CD8-positive, alpha-beta memory T cell (primary cell): ENCODE data around the gene ADAMTSL4. TPM values are rescaled to one million over a fixed set of nuclear protein-coding genes. Genes with fewer than 3 reads are reported as not detected.

Experiments used
- CTCF ChIA-PET: fragments of 350-600 bp; sonication (Branson Sonifier 250); formaldehyde crosslinking; loops from one replicate; lab custom pipeline; 2021; ENCODE audit warnings: antibody characterized with exemption; lab: Charles Lee
- POLR2A ChIA-PET: fragments of 350-600 bp; sonication (Branson Sonifier 250); formaldehyde crosslinking; loops from one replicate; lab custom pipeline; 2021; ENCODE audit warnings: antibody characterized with exemption; lab: Charles Lee
- DNase-seq, 5 donors: peaks; one replicate each; pipeline versions ENCODE4 v3.0.0 to v3.0.0-alpha.2; 2020 to 2022; ENCODE audit warnings: mixed read lengths in 1 of 5
- H3K27ac ChIP-seq: one replicate; pipeline ENCODE4 v1.7.0; 2013; ENCODE audit warnings: low read depth, mild to moderate bottlenecking, low read length, moderate library complexity
- H3K27me3 ChIP-seq: 2 replicates; pipeline ENCODE4 v1.7.0; 2013; ENCODE audit warnings: low read length, mild to moderate bottlenecking; ENCODE audit not compliant: insufficient read depth, poor library complexity, severe bottlenecking
- H3K36me3 ChIP-seq: 2 replicates; pipeline ENCODE4 v1.7.0; 2013; ENCODE audit warnings: mild to moderate bottlenecking, low read length, moderate library complexity; ENCODE audit not compliant: insufficient read depth
- H3K4me1 ChIP-seq: 2 replicates; pipeline ENCODE4 v1.7.0; 2013; ENCODE audit warnings: mild to moderate bottlenecking, low read length, moderate library complexity; ENCODE audit not compliant: insufficient read depth
- H3K4me3 ChIP-seq: 2 replicates; pipeline ENCODE4 v1.7.0; 2013; ENCODE audit warnings: mild to moderate bottlenecking, low read length
- H3K9me3 ChIP-seq: 2 replicates; pipeline ENCODE4 v1.7.0; 2013; ENCODE audit warnings: mild to moderate bottlenecking, low read length
- H3K27ac Mint-ChIP-seq, 8 donors: one replicate each; pipeline ENCODE4 v1.8.0; 2020 to 2021; ENCODE audit warnings: mixed read lengths in 8 of 8, mild to moderate bottlenecking in 6 of 8, inconsistent platforms in 3 of 8, moderate library complexity in 3 of 8
- H3K27me3 Mint-ChIP-seq, 2 donors: one replicate each; pipeline ENCODE4 v1.8.0; 2020 to 2021; ENCODE audit warnings: mixed read lengths in 2 of 2, mild to moderate bottlenecking in 1 of 2, moderate library complexity in 1 of 2
- H3K36me3 Mint-ChIP-seq, 3 donors: one replicate each; pipeline ENCODE4 v1.8.0; 2020 to 2021; ENCODE audit warnings: mixed read lengths in 3 of 3, inconsistent platforms in 1 of 3, mild to moderate bottlenecking in 1 of 3
- H3K4me1 Mint-ChIP-seq, 3 donors: one replicate each; pipeline ENCODE4 v1.8.0; 2020 to 2021; ENCODE audit warnings: mixed read lengths in 3 of 3, inconsistent platforms in 1 of 3, mild to moderate bottlenecking in 1 of 3
- H3K4me3 Mint-ChIP-seq, 7 donors: one replicate each; pipeline ENCODE4 v1.8.0; 2020 to 2021; ENCODE audit warnings: mixed read lengths in 7 of 7, mild to moderate bottlenecking in 6 of 7, moderate library complexity in 4 of 7, inconsistent platforms in 2 of 7
- H3K9me3 Mint-ChIP-seq, 5 donors: one replicate each; pipeline ENCODE4 v1.8.0; 2020 to 2022; ENCODE audit warnings: mixed read lengths in 5 of 5, mild to moderate bottlenecking in 3 of 5, moderate library complexity in 2 of 5, inconsistent platforms in 1 of 5
- polyA plus RNA-seq: library from polyadenylated mRNA; unstranded; fragments of 300-500 nt; fragmentation: Illumina TruSeq; gene quantifications from one replicate; pipeline ENCODE4 v1.2.3, GENCODE V29; 2021
- total RNA-seq, 2 experiments: library from RNA; stranded (reverse); gene quantifications; one replicate each; pipeline ENCODE4 v1.2.3, GENCODE V29; 2021

The ADAMTSL4 gene
- total RNA-seq (under 1 TPM; 0.22 to 0.31 TPM), polyA plus RNA-seq (not detected)

DNA sequence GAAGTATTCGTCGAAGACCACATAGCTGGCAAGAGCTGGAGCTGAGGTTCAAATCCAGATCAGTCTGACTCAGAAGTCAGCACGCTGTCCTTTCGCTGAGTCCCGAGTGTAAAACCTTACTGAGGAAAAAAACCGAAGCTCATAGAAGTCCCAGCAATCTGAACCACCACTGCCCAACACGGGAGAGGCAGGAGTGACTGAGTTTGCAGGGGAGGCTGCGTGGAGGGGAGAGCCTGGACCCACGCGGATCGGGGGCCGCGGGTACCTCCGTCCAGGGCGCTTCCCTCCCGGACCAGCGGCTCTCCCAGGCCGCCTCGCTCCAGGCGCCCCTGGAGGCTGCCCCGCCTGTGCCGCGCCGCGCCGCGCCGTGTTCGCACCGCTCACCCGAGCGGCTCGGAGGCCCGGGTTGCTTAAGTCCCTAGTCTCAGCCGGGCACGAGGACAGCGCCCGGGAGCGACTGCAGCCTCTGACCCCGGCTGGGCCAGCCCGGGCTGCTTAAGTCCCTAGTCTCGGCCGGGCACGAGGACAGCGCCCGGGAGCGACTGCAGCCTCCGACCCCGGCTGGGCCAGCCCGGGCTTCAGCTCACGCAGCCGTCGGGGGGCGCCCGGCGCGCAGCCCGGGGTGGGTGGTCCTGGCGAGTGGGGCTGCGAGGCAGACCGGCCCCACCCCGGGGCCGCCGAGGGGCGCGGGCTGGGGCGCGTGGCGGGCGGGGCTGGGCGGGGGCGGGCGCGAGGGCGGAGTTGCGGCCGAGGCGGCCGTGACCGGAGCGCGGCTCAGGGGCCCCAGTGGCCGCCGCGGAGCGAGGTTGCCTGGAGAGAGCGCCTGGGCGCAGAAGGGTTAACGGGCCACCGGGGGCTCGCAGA lies at the start of gene ADAMTSL4:
ADAMTSL4 (plus strand) TSS at position 777 of the 864 bp plus-strand sequence. CDS start 2,881 bp downstream, outside the sequence.
- peak within 1 kb of the TSS; percentile 76 to 92 (median 81) for H3K4me3 Mint-ChIP-seq
- H3K27me3 ChIP-seq, result no peaks in the 10 kb centered on the region
- CTCF ChIA-PET, result interaction anchor here (0.8 to 4.5 kb wide), 3 partner anchors 11 to 33 kb away, joined by 3 to 40 read pairs (median 5); no protein-coding TSS in a partner anchor
- H3K27me3 Mint-ChIP-seq, result peaks cover 24 to 26% of the 10 kb centered on the region in 2 donors
- peaks cover 7% of the 10 kb centered on the region for H3K4me1 ChIP-seq
- no peaks in the 10 kb centered on the region for H3K36me3 Mint-ChIP-seq
- H3K27ac Mint-ChIP-seq, result peak within 1 kb of the TSS in 2 of 8 donors; percentile 29 to 78
- peak within 1 kb of the TSS; percentile 56 for H3K4me3 ChIP-seq
- peaks cover 11 to 31% (median 14%) of the 10 kb centered on the region in 3 donors for H3K4me1 Mint-ChIP-seq
- peak in 1 of 5 donors; percentile 33 for DNase-seq
- peak within 1 kb of the TSS; percentile 67 for H3K27ac ChIP-seq
- H3K9me3 ChIP-seq, result no peaks in the 10 kb centered on the region
- H3K9me3 Mint-ChIP-seq, result no peaks in the 10 kb centered on the region
- no peaks in the 10 kb centered on the region for H3K36me3 ChIP-seq
- POLR2A ChIA-PET, result interaction anchor here (0.7 to 3.7 kb wide), 4 partner anchors 12 to 644 kb away, joined by 3 to 15 read pairs (median 4); no protein-coding TSS in a partner anchor

DNA sequence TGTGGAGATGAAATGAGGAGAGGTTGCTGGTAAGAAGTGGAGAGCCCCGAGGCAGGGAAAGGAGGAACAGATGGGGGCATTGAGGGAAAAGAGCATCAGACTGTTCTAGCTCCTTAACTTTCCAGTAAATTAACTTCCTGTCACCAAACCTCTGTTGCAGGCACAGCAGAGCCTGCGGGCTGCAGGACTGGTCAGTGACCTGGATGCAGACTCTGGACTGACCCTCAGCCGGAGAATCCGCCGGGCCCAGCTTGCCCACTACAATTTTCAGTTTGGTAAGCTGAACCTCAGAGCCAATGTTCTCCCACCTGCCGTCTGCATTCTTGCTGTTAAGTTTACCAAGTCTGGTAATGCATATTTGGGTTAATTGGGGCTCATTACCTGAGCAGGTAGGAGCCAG lies 43.8 kb upstream of the ADAMTSL4 start:
- no peak for DNase-seq
- Histone ChIP-seq H3K4me3 (no peak overlapping the region), H3K27ac (peak overlapping the region; percentile 38), H3K27me3 (no peaks in the 10 kb centered on the region), H3K36me3 (peaks cover 11% of the 10 kb centered on the region), H3K9me3 (no peaks in the 10 kb centered on the region), H3K4me1 (no peaks in the 10 kb centered on the region)
- no peak overlapping the region for H3K4me3 Mint-ChIP-seq
- H3K36me3 Mint-ChIP-seq, result peaks cover 7 to 57% (median 18%) of the 10 kb centered on the region in 3 donors
- H3K27me3 Mint-ChIP-seq, result no peaks in the 10 kb centered on the region
- no peaks in the 10 kb centered on the region for H3K9me3 Mint-ChIP-seq
- peak overlapping the region in 2 of 8 donors; percentile 9 to 22 for H3K27ac Mint-ChIP-seq
- ChIA-PET POLR2A (no interaction called here), CTCF (no interaction called here)
- H3K4me1 Mint-ChIP-seq, result peaks cover under 1 to 4% (median 3%) of the 10 kb centered on the region in 3 donors

DNA sequence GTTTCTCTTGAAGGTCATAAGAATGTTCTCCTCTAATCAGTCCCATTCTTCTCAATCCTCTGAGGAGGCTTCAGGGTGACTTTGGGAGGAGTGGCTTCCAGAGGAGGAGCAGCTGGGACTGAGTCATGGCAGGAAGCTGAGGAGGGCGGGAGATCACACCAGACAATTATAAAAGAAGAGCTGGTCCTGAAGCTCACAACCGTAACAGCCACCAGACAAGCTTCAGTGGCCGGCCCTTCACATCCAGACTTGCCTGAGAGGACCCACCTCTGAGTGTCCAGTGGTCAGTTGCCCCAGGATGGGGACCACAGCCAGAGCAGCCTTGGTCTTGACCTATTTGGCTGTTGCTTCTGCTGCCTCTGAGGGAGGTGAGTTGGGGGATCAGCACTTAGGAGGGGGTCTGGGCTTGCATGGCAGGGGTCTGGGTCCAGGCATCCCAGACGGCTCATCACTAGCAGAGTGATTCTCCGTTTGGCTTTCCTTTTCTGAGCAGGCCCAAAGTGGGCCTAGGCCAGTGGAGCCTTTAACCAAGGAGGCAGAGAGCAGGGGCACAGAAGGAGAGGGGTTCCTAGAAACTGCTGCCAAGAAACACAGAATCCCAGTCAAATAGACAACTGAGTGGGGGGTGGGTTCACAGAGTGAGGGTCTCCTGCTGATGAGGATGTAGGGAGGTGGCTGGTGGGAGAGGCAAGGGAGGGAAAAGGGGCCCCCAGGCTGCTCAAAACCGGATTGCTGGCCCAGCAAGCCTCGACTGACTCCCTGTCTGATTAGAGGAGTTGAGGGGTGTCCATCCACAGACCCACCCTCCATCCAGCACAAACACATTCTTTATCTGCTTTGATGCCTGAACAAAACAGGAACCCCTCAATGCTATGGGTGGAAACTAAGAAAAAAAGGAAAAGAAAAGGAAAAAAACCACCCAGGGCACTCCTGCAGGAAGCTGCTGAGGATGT lies 41.0 kb upstream of the ADAMTSL4 start, which contains the start of gene ECM1:
ECM1 (plus strand) TSS at position 198 of the 953 bp plus-strand sequence; CDS start at position 299, 101 bp downstream.
- H3K36me3 Mint-ChIP-seq, result peaks cover 7 to 42% (median 14%) of the 10 kb centered on the region in 3 donors
- Histone ChIP-seq H3K9me3 (no peaks in the 10 kb centered on the region), H3K4me3 (no peak within 1 kb of the TSS), H3K27me3 (no peaks in the 10 kb centered on the region), H3K4me1 (no peaks in the 10 kb centered on the region), H3K27ac (peak within 1 kb of the TSS; percentile 47), H3K36me3 (peaks cover 11% of the 10 kb centered on the region)
- H3K27me3 Mint-ChIP-seq, result peaks cover 0 to 2% of the 10 kb centered on the region in 2 donors
- peaks cover 5 to 6% (median 6%) of the 10 kb centered on the region in 3 donors for H3K4me1 Mint-ChIP-seq
- ChIA-PET CTCF (interaction anchor here (1.6 kb wide), 1 partner anchor 24 kb away, joined by 3 read pairs; no protein-coding TSS in a partner anchor), POLR2A (no interaction called here)
- no peaks in the 10 kb centered on the region for H3K9me3 Mint-ChIP-seq
- peak within 1 kb of the TSS in 3 of 8 donors; percentile 26 to 70 (median 27) for H3K27ac Mint-ChIP-seq
- no peak for DNase-seq
- H3K4me3 Mint-ChIP-seq, result no peak within 1 kb of the TSS

DNA sequence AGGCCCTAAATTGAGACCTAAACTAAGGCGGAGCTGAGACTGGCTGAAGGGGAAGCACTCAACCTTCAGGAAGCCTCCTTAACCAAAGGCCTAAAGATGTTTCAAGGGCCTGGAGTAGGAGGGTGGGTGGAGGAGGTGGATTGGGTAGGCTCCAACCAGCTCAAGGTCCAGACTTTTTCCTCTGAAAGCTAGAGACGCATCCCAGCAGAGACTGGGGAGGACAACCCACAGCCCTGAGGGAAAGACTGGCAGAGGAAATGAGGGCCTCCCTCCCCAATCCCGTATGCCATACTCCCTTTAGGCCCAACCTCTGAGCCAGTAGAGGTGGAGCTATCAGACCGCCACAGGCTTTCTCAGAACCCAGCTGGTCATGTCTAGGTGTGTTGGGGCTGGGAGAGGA lies 40.2 kb upstream of the ADAMTSL4 start:
- no peaks in the 10 kb centered on the region for H3K9me3 Mint-ChIP-seq
- Histone ChIP-seq H3K4me3 (no peak overlapping the region), H3K27me3 (no peaks in the 10 kb centered on the region), H3K27ac (no peak overlapping the region), H3K9me3 (no peaks in the 10 kb centered on the region), H3K36me3 (peaks cover 11% of the 10 kb centered on the region), H3K4me1 (no peaks in the 10 kb centered on the region)
- H3K4me3 Mint-ChIP-seq, result no peak overlapping the region
- CTCF ChIA-PET, result interaction anchor here (1.0 to 1.6 kb wide), 2 partner anchors 13 to 23 kb away, joined by 3 read pairs; no protein-coding TSS in a partner anchor
- H3K36me3 Mint-ChIP-seq, result peaks cover 4 to 36% (median 12%) of the 10 kb centered on the region in 3 donors
- POLR2A ChIA-PET, result no interaction called here
- peaks cover 5 to 6% (median 6%) of the 10 kb centered on the region in 3 donors for H3K4me1 Mint-ChIP-seq
- DNase-seq, result no peak
- no peak overlapping the region for H3K27ac Mint-ChIP-seq
- H3K27me3 Mint-ChIP-seq, result peaks cover 0 to 2% of the 10 kb centered on the region in 2 donors

DNA sequence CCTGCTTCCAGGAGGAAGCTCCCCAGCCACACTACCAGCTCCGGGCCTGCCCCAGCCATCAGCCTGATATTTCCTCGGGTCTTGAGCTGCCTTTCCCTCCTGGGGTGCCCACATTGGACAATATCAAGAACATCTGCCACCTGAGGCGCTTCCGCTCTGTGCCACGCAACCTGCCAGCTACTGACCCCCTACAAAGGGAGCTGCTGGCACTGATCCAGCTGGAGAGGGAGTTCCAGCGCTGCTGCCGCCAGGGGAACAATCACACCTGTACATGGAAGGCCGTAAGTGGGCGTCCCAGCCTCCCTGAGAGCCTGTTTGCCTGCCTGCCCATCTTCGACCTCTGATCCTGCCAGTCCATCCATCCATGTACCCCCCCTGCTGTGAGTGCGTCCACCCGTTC lies 37.7 kb upstream of the ADAMTSL4 start:
- POLR2A ChIA-PET, result no interaction called here
- Mint-ChIP-seq H3K36me3 (peaks cover 0 to 14% (median 1%) of the 10 kb centered on the region in 3 donors), H3K27me3 (peaks cover 0 to 2% of the 10 kb centered on the region in 2 donors), H3K27ac (peak overlapping the region in 1 of 8 donors; percentile 51), H3K9me3 (no peaks in the 10 kb centered on the region), H3K4me3 (peak overlapping the region in 2 of 7 donors; percentile 43 to 50), H3K4me1 (peaks cover 12 to 18% (median 18%) of the 10 kb centered on the region in 3 donors)
- CTCF ChIA-PET, result no interaction called here
- H3K9me3 ChIP-seq, result no peaks in the 10 kb centered on the region
- H3K36me3 ChIP-seq, result no peaks in the 10 kb centered on the region
- H3K27me3 ChIP-seq, result no peaks in the 10 kb centered on the region
- H3K4me3 ChIP-seq, result no peak overlapping the region
- H3K4me1 ChIP-seq, result peaks cover 9% of the 10 kb centered on the region
- no peak for DNase-seq
- H3K27ac ChIP-seq, result no peak overlapping the region

DNA sequence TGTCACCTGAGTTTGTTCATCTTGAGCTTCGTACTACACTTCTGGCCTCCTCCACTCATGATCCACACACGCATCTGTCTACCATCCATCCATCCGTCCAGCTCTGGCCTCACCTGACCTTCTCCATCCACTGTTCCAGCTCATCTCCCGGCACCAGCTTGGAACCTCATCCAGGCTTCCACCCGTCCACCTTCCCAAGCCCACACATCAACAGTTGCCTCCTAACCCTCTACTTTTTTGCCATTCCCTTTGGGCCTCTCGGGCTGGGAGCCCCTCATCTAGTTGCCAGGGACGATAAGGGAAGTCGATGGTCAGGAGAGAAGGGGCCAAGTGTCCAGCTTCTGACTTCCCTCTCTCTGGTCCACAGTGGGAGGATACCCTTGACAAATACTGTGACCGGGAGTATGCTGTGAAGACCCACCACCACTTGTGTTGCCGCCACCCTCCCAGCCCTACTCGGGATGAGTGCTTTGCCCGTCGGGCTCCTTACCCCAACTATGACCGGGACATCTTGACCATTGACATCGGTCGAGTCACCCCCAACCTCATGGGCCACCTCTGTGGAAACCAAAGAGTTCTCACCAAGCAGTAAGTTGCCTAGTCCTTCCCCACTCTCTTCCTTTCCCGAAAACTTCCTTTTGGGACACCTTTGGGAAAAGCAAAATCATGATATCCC lies 37.1 kb upstream of the ADAMTSL4 start:
- Mint-ChIP-seq H3K4me1 (peaks cover 17 to 21% (median 19%) of the 10 kb centered on the region in 3 donors), H3K36me3 (peaks cover 0 to 8% (median 1%) of the 10 kb centered on the region in 3 donors), H3K27ac (peak overlapping the region in 1 of 8 donors; percentile 51), H3K9me3 (no peaks in the 10 kb centered on the region), H3K27me3 (peaks cover 0 to 2% of the 10 kb centered on the region in 2 donors), H3K4me3 (peak overlapping the region in 1 of 7 donors; percentile 66)
- DNase-seq, result no peak
- Histone ChIP-seq H3K27me3 (no peaks in the 10 kb centered on the region), H3K9me3 (no peaks in the 10 kb centered on the region), H3K4me3 (no peak overlapping the region), H3K36me3 (no peaks in the 10 kb centered on the region), H3K27ac (no peak overlapping the region), H3K4me1 (peaks cover 10% of the 10 kb centered on the region)
- ChIA-PET POLR2A (no interaction called here), CTCF (no interaction called here)

DNA sequence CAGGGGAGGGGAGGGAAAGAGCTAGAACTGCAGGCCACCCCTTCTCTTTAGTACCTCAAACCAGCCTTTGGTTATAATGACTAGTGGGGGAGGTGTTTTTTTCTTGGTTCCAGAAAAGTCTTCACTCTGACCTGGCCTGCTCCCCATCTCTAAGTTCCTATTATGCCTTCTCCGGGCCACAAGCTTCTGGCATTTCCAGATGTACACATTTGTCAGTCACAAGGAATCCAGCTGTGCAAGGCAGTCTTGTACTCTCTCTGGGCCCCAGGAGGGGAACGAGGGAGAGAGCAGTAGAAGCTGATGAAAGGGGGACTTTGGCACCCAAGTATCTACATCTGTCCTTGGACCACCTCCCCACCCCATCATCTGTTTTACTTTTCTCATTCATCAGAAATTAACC lies 36.4 kb upstream of the ADAMTSL4 start:
- Histone ChIP-seq H3K27ac (no peak overlapping the region), H3K9me3 (no peaks in the 10 kb centered on the region), H3K36me3 (no peaks in the 10 kb centered on the region), H3K27me3 (no peaks in the 10 kb centered on the region), H3K4me3 (no peak overlapping the region), H3K4me1 (peaks cover 10% of the 10 kb centered on the region)
- no peak for DNase-seq
- peak overlapping the region in 3 of 7 donors; percentile 12 to 66 (median 13) for H3K4me3 Mint-ChIP-seq
- ChIA-PET POLR2A (no interaction called here), CTCF (no interaction called here)
- no peak overlapping the region for H3K27ac Mint-ChIP-seq
- peaks cover 0 to 2% of the 10 kb centered on the region in 2 donors for H3K27me3 Mint-ChIP-seq
- H3K4me1 Mint-ChIP-seq, result peaks cover 17 to 21% (median 19%) of the 10 kb centered on the region in 3 donors
- no peaks in the 10 kb centered on the region for H3K9me3 Mint-ChIP-seq
- H3K36me3 Mint-ChIP-seq, result peaks cover 0 to 4% (median 1%) of the 10 kb centered on the region in 3 donors
